ENCODE data around the gene BMPR1B. TPM values are rescaled to one million over a fixed set of nuclear protein-coding genes. Genes with fewer than 3 reads are reported as not detected.

Gene BMPR1B
- total and polyA plus RNA-seq, 2 of the 4 experiments (the other 2 are of a cell fraction) = 0.24 to 0.90 TPM

GRCh38 chr4:95157596-95157995, 399.8 kb downstream of the BMPR1B start:
- Histone ChIP-seq H3K56ac (ENCODE audit: extremely low read depth, insufficient read depth, low read length) (no peak overlapping the region), H3K4me1 (ENCODE audit: control insufficient read depth, insufficient read depth, low read length) (no peaks in the 10 kb centered on the region), H3K9me1 (ENCODE audit: insufficient read depth, low read length) (no peaks in the 10 kb centered on the region), H3K9ac (ENCODE audit: low read depth, low read length) (no peak overlapping the region), H3K14ac (replicated peaks; ENCODE audit: low read depth, low read length) (no peak overlapping the region), H2AK5ac (ENCODE audit: low read depth, low read length) (no peak overlapping the region), H3K4ac (ENCODE audit: low read depth, low read length) (no peak overlapping the region), H2AK9ac (replicated peaks; ENCODE audit: low read depth, low read length, poor library complexity) (no peak overlapping the region), H3K9me3 (ENCODE audit: control insufficient read depth, insufficient read depth, low read length) (no peaks in the 10 kb centered on the region), H3K27me3 (ENCODE audit: control insufficient read depth, insufficient read depth, low read length) (no peaks in the 10 kb centered on the region; the same call in 1 of the 2 replicates), H3K79me1 (ENCODE audit: low read depth in 1 of 2, low read length in 2 of 2) (no peaks in the 10 kb centered on the region), H2AFZ (replicated peaks; ENCODE audit: low read length, poor library complexity) (no peak overlapping the region), H2BK20ac (ENCODE audit: low read depth, low read length) (no peak overlapping the region), H2BK5ac (ENCODE audit: low read depth, low read length, poor library complexity, severe bottlenecking) (no peak overlapping the region), H4K20me1 (ENCODE audit: insufficient read depth, low read length) (no peaks in the 10 kb centered on the region), H3K18ac (ENCODE audit: low read depth, low read length) (no peak overlapping the region), H2BK15ac (ENCODE audit: low read depth, low read length) (no peak overlapping the region), H3K27ac (ENCODE audit: insufficient read depth, low read length) (no peak overlapping the region), H3K4me3 (ENCODE audit: insufficient read depth, low read depth, low read length) (no peak overlapping the region), H4K8ac (ENCODE audit: low read depth in 2 of 2, low read length in 2 of 2) (no peak overlapping the region), H3K23ac (ENCODE audit: low read depth, low read length) (no peak overlapping the region), H4K5ac (ENCODE audit: low read depth, low read length) (no peak overlapping the region), H4K91ac (ENCODE audit: insufficient read depth, low read depth, low read length) (no peak overlapping the region), H3K36me3 (ENCODE audit: control insufficient read depth, insufficient read depth, low read length) (no peaks in the 10 kb centered on the region), H3K4me2 (ENCODE audit: low read depth, low read length) (no peak overlapping the region), H2BK120ac (ENCODE audit: low read depth, low read length) (no peak overlapping the region)
- DNase-seq (no peak), ATAC-seq (ENCODE audit: low read depth) (no peak)
- no TSS peak for BruUV-seq (replicated peaks)
- dilution Hi-C loops (cut with HindIII; ENCODE audit: low sequenced_read_pairs, unreplicated experiment) (no loop called here), in situ Hi-C loops (cut with MboI; ENCODE audit: low sequenced_read_pairs) (no loop called here), intact Hi-C loops (cut with micrococcal nuclease) (no loop called here)
- ChIA-PET CTCF (no interaction called here), POLR2A (ENCODE audit: unreplicated experiment) (no interaction called here)
- TF ChIP-seq RAD21 (IDR thresholded peaks at IDR 0.05; ENCODE audit: low read length) = no peak
- no peak for TF ChIP-seq SMC3 (IDR thresholded peaks at IDR 0.05; ENCODE audit: low read depth, low read length)
- no peak for TF ChIP-seq USF2 (IDR thresholded peaks at IDR 0.05; ENCODE audit: low read depth, low read length)
- TF ChIP-seq CTCF (conservative IDR thresholded peaks at IDR 0.05; ENCODE audit: low read depth, low read length) = no peak
- no peak for TF ChIP-seq MAFK (IDR thresholded peaks at IDR 0.05; ENCODE audit: low read depth, low read length)
- no peak for TF ChIP-seq MAZ (IDR thresholded peaks at IDR 0.05; ENCODE audit: borderline replicate concordance, low read depth, low read length)

Data from IMR-90 (cell line).